Measurements from ENCODE around the gene EFCAB6.

The EFCAB6 gene

DNA sequence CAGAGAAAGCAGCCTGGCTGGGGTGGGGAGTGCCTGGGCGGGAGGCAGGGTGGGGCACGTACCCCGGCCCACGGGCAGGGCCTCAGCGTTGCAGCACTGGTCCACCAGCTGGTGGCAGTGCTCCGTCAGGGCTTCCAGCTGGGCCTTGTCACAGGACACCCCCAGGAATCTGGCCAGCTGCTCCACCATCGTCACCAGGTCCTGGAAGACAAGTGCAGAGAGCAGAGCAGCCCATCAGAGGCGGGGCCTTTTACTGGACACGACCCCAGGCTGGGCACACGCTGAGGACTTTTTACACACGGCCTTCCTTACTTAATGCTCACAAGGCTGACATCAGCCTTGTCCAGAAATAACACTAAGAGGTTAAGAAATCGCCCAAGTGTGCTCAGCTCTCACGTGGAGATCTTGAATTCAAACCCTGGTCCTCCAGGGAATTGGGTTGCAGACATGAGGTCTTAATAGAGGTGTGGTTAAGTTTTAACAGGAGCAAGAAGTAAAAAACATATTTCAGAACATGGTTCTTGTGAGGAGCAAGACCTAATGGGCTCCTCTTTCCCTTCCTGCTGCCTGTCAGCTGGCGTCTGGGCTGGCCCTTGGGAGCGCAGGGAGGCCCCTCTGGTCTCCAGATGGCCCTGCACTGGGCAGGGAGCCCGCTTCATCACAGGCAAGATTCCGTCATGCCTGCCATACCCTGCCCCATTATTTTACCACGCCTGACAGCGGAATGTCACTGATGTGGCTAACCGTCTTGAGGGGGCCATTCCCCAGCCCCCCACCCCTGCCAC, 17.1 kb upstream of the EFCAB6 start:
- DNase-seq (ENCODE audit: low spot score), result no peak

DNA sequence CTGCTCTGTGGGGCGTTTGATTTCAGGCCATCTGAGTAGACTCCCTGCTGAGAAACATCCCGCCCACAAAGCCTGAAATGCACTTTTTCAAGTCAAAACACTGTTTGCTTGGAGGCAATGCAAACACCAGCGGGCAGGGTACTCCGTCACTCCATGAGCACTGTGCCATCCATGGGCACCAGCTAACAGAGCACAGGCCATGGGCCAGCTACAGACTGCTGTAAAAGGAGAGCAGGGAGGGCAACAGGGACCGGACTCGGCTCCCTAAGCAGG, 16.6 kb upstream of the EFCAB6 start:
- DNase-seq (ENCODE audit: low spot score), result no peak

DNA sequence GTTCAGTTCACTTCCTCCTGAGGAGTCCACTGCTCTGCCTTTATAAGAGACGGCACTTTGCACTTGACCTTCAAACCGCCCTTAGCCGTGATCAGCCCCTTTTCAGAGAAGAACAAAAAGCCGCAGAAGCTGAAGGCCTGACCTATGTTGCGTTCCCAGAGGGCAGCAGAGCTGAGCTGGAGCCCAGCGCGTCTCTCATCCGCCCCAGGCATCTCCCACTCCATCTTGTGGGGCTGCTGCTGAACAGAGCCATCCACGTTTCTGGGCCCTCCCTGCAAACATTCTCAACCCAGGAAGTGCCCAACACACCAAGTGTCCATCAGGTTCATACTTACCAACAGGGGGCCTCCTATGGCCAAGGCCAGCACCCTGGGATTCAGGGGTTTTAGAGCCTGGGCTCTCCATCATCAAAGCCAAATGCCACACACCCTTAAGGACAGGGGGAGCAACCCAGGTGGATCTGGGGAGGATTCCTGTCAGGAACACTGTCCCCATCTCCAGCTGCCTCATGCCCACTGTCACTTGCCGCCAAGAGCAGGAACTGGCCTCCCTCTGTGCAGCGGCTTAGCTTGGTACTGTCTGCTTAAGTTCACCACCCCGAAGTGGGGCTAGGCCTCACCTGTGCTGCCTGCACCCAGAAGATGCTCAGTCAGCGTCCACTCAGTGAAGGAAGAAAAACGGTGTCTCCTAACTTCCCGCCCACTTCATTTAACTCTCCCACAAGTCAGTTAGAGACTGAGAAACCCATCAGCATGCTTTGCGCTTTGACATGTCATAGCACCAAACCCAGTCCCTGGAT, 16.0 kb upstream of the EFCAB6 start:
- no peak for DNase-seq (ENCODE audit: low spot score)

DNA sequence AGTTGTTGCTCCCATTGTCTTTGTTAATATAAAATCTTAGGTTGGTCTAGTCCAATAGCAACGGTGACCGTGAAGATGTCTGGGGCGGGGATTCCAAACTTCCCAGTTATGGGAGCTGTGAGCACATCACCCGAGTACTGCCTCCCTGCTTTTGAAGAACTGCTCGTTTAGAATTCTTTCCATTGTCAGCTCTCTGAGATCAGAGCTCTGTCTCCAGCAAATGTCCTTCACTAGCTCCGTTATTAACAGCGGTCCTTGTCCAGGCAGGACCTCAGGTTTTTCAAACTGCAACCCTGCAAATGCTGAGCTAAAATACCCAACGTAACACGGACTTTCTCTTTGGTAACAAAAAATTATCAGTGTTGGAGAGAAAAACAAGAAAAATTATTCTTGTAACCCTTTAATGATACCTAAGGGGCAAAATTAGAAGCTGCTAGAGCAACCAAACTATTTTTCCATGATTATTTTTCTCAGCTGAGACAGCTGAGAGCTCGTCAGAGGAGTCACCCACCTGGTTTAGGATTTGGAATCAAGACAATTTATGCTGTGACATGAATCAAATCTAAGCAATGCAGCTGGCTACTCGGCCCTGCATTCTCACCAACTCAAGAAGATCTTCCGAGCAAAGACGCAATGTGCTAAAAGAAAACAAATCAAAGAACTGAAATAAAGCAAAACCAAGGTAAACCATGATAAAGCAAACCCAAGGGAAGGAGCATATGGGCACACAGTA, 15.1 kb upstream of the EFCAB6 start:
- no peak for DNase-seq (ENCODE audit: low spot score)

DNA sequence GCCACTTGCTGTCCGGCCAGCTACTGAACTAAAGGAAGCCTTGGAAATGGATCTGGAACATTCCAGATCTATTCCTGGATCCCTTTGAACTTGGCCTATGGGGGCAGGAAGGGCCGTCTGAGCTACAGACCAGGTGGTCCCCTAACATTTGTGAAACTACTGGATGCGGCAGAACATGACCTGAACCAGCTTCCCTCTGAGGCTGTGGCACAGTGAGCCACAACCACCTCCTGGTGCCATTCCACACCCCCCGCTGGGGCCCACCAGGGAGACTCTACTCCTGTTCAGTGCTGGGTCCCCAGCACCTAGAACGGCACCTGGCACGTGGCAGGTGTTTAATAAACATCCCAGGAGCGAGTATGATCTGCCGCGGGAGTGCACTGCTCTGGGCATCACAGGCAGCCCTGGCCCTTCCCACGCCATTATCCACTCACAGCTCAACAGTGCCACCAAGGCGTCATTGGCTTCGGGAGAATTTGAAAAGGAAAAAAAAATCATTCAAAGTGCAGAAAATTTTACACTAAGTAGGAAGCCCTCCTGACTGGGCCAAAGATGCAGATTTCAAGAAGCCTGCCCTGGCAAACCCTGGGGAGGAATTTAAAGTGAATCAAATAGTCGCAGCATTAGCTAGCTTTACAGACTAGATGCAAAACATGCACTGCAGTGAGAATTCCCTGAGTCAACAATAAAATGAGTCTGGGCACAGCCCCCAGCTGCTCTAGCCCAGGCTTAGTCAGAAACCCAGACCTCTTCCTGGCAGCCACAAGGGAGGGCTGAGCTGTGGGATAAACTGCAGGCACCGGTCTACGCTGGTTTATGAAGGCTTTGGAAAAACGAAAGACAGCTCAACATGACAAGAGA, 14.3 kb upstream of the EFCAB6 start:
- DNase-seq (ENCODE audit: low spot score), result peak; percentile 45

DNA sequence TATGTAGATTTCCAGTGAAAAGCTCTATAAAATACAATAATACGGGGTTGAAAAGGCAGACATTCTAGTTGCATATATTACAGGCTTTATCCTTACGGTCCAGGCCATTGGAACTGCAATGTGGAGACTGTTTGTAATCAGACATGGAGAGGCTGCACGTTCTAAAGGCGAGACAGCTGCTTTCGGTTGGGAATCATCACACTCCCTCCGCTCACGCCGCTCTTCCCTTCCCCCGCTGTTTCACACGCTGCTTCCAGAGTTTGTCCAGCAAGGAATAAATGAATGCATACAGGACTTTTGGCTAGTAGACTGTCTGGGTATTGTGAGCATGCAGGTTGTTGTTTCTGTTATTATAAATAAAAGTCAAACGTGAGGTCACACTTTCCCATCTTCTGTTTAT, 13.5 kb upstream of the EFCAB6 start:
- no peak for DNase-seq (ENCODE audit: low spot score)

DNA sequence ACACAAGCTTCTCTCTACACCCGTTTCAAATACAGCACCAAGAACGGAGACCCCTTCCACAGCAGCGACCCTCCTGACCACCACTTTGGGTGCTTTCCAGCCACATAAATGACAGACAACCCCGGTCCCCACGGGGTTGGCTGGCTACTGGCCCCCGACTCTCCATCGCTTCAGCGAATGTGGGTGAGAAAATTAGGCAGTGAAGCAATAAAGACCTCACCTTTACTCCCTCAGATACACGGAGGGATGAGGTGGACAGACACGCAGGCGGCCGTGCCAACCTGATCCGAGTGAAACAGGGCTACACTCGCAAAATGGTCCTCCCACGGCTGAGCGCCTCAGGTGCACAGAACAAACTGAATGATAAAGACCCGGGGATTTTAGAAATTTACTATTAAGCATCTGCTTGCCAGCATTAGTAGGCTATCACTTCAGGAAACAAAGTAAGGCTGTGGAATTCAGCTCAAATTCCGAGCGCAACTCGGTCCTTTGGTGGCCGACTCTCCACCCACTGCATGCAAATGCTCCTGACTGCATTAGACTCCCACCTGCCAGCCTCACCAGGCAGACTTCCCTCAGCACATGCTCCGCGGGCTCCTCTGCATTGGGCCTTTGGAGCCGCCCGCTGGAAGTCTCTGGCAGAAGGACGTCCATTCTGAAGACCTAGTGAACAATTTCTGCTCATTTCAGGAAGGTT, 12.8 kb upstream of the EFCAB6 start:
- no peak for DNase-seq (ENCODE audit: low spot score)

DNA sequence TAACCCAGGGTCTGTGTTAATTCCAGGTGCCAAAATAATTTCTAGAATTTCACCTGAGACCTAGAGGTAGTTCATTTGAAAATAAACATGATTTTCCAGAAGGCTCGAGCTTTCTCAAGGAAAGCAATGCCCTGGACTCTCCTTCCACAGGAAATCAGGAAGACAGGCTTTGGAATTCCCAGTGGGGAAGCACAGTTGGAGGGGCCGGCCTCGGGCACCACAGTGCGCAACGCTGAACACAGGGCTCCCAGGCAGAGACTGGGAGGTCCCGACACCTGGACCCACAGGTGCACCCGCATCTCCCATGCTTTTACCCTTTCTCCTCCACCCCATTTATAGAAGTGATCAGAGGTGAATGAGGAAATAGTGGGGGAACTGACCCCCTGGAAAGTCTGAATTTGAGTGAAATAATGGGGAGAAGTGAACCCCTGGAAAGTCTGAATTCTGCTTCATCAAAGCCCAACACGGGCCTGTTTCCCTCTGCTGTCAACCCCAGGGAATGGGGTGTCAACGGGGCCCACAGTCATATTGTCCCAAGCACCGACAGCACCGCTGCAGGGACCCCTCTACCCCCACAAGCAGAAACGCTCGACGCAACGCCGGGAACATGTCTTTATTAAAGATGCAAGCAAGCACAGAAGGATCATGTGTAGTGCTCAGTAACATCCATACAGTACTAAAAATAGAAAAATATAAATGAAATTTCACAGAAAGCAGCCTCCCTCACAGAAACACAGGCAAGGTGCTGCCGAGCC, 12.0 kb upstream of the EFCAB6 start:
- DNase-seq (ENCODE audit: low spot score), result no peak

DNA sequence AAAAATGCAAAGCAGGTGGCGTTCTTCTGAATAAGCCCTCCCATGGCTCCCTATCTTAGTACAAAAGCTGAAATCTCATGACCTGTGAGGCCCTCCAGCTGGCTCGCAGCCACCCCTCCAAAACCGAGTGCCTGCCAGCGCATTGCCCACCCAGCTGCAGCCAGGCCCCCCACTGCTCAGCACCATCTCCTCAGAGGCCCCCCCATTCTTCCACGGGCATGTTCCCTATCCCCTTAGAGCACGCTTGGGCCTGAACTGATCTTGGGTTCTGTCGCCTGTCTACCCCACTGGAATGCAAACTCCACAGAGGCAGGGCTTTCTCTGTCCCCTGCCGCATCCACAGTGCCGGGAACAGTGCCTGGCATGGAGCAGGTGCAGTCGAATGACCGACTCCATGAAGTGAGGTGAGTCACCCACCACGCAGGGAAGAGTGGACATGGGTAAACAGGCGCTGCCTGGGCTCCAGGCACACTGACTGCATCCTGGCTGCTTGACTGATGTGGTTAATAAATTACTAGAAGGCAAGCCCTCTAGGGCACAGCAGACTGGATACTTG, 11.3 kb upstream of the EFCAB6 start:
- DNase-seq (ENCODE audit: low spot score), result no peak

DNA sequence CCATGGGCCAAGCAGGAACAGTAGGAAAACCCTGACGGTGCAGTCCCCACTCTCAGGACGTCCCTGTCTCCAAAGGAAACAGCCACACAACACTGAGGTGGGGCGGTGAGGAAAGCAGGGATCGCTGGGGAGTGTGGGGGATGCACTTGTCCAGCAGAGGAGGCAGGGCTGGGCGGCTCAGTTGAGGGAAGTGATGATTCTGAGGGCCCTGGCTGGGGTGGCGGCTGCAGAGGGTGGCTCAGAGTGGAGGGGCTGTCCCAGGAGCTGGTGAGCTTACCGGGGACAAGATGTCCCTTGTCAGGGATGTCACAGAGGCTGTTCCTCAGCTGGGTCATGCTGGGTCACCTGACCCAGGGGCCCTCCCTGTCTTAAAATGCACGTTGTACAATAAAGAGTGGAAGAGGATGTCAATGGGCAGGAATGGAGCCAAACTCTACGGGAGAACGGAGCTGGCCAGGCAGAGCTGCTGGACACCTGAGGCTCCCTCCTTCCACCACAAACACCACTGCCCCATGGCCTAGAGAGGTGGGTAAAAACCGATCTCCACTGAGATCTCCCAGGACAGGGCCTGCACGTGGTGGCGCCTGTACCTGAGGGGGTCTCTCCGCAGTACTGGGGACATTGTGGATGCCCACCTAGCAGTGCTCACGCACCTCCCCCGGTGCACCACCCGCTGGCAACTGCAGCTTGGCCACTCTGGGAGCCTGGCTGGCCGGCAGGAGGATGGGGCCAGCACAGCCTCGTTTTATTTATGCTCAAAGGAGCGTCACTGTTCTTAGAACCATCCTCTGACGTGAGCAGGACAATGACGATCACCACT, 9.7 kb upstream of the EFCAB6 start:
- no peak for DNase-seq (ENCODE audit: low spot score)

DNA sequence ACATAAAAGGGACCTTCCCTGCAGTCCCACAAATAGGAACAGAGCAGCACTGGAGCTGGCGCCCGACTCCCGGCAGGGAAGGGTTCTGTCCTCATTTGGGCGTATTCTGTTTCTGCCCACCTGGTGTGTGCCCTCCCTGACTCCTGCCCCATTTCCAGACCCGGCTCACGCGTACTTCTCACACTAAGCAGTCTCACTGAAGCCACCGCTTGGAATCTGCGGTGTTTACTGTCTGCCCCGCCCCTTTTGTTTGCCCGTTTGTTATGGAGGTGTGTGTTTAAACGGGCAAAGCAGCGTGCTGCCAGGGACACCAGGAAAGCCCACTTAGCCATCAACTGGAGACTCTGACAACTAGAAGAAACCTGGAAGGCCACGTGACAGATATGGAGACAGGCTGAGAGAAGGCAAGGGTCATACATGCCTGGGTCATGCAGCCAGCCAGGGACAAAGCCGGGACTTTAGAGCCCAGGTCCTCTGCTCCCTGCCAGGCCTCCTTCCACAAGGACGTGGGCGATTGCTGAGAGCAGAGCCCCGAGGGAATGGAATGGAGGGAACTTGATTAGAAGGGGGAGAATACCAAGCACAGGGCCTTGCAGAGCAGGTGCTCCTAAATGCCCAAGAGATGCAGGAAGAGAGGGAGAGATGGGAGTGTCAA, 8.7 kb upstream of the EFCAB6 start:
- no peak for DNase-seq (ENCODE audit: low spot score)

DNA sequence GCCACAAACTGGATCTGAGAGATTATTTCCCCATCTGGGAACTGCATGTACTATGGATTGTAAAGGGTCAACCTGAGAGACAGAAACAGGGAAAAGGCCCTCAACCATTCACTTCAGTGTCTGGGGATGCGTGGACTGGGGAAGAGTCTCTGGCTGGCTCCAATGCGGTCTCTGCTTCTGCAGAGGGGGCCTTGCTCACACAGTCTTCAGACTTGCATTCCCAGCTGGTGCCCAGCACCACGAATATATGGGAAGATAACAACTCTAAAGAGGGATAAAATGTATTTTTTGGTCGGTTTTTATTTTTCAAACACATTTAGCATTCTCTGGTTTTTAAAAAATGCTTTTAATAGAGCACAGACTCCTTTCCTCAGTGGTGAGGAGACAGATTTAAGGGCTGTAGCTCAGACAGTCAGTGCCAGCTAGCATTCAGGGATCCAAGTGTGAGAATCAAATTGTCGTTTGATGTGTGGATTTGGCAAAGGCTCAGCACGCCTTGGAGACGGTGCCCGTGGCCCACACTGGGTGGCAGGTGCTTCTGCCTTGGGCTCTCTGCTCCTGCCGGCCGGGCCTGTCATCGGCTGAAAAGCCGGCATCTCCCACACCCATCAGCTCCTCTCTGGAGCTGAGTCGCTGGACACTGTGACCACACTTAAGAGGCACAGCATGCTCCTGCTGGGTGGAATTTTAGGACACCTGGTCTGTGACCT, 8.0 kb upstream of the EFCAB6 start:
- DNase-seq (ENCODE audit: low spot score), result no peak

DNA sequence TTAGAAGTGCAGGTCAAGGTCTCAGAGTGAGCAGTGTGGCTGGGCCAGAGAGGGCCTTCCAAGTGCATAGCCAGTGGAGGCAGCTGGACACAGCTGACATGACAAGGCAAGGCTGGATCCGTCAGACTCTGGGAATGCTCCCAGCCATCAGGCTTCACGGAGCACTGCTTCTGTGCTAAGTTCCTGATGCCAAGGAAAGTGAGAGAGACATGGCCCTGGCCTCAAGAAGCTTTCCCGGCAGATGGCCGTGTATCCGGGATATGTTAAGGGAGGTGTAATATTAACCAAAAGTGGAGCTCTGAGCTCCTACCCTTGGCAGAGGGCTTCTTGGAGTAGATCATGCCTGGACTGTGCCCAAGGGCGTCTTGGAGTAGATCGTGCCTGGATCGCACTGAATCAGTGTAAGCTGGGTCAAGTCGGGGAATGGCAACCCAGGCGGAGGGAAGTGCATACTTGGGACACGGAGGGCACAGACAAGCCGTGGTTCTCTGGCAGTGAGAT, 7.4 kb upstream of the EFCAB6 start:
- no peak for DNase-seq (ENCODE audit: low spot score)

DNA sequence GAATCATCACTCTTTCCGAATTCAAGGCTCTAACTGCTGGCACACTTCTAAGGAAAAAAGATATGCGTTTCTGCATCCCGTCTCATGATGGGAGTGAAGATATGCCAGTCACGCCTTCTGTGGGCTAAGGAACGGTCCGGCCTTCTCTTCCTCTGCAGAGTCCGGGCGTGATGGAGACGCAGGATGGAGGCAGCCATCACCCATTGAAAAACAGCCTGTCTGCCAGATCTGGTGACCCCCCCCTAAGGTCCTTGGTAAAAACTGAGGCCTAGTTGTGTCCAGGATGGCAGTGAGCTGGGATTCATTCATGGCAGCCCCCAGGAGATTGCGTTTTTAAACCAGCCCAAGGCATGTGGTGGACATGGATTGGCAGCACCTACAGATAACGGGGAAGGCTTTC, 6.9 kb upstream of the EFCAB6 start:
- no peak for DNase-seq (ENCODE audit: low spot score)

DNA sequence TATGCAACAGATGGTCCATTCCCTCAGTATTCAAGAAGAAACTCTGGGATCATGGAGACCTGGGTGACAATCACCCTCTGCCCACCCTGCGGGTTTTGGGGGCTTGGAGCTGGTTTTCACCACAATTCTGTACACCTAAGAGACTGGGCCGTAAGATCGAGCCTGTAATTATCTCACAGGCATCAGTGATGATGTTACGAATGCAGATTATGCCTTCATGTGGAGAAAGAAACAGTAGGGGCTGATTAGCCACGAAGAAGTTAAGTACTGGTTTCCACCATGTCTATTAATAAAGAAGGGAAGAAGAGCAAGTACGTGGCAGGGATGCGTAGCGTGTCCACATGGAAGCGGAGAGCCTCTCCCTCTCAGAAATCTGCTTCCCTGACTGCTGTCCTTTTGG, 5.3 kb upstream of the EFCAB6 start:
- DNase-seq (ENCODE audit: low spot score), result no peak

DNA sequence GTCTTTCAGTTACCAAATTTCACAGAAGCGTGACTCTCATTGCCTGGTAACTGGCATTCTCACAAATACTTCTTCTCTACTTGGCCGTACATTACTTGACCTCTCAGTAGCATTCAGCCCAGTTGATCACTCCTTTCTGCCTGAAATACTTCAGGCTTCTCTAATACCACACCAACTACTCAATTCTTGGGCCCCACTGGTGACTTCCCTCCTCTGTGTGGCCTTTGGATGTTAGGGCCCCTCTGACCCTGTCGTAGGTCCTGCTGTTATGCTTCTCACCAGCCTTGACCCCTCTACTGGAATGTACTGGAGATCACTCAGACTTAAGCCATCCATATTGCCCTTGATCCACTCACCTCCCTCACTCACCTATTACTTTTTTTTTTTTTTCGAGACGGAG, 2.2 kb upstream of the EFCAB6 start:
- DNase-seq (ENCODE audit: low spot score), result no peak

DNA sequence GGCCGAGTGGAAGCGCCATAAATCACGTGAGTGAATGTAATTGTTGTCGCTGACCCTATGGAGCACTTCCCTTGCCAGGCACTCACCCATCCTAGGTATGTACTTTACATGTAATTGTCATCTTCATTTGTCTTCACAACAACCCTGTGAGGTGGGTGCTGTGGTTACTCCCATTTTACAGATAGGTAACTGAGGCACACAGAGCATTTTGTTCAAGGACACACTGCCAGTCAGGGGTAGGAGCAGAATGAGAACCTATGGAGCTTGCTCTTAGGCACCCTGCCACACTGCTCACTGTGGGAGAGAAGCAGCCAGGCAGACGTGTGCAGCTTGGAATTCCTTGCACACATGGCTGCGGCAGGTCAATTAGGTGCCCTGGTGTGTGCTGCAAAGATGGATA, 785 bp upstream of the EFCAB6 start:
- DNase-seq (ENCODE audit: low spot score), result no peak

DNA sequence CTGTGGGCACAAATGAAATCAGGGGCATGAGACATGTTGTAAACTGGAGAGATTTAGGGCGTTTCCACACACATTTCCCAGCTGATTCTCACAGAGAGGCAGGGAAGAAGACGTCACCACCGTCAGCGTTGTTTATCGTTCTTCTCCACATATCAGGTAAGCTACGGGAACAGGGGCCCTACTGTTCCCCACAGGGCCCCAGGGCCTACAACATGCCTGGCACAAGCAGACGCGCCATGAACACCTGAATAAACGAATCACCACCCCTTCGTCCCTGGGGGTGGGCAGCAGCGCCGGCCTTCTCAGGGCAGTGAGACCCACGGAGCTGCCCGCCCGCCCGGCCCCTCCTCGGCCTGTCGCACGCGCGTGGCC, 342 bp downstream of the EFCAB6 start:
- DNase-seq (ENCODE audit: low spot score), result peak; percentile 18
